CMK (cell line): ENCODE measurements around the gene MAP1LC3B2.
"Not testable (repeated sequence)": the region's sequence is repeated elsewhere in the genome, so short reads cannot be mapped to it uniquely, and the experiment has no call there.

Source experiments
- DNase-seq: peaks from one replicate; pipeline ENCODE4 v3.0.0-alpha.2; 2010; ENCODE audit warnings: low read depth

Gene MAP1LC3B2

DNA sequence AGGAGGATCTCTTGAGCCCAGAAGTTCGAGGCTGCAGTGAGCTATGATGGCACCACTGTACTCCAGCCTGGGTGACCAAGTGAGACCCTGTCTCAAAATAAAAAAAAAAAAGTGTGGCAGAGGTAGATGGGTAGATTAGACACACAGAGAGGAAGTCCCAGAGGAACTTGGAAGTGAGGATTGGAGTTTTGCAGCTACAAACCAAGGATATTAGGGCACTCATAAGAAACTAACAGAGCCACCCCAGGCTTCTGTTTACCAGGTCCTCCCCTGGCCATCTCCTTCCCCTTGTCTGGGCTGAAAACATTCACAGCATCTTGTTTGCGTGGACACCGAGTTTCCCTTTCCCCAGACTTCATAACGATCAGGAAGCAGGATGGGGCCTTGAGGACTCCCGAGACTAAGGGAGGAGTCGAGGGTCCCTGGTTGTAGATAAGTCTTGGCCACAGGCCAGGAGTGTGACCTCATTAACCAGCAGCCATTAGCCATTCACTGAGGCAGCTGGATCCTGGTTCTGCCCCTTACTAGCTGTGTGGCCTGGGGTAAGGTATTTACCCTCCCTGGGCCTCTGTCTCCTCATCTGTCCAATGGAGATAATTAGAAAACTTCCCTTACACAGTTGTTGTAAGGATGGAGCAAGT, 2.1 kb downstream of the MAP1LC3B2 start:
- DNase-seq = peak; percentile 82

DNA sequence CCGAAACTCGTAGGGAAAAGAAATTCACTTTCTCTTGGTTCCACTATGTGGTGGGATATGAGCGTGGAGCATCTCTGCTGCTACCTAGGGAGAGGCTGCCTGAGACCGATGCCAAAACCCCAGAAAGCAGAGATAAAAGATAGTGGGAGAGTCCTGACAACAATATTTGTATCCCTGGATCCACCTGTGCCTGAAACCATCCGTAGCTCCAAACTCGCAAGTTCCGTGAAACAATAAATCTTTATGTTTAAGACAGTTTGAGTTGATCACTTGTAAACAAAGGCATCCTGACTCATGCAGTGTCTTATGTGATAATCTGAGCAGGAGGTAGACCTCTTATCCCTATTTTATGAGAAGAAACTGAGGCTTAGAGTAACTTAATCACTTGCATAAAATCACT, 2.9 kb downstream of the MAP1LC3B2 start:
- DNase-seq = no peak

DNA sequence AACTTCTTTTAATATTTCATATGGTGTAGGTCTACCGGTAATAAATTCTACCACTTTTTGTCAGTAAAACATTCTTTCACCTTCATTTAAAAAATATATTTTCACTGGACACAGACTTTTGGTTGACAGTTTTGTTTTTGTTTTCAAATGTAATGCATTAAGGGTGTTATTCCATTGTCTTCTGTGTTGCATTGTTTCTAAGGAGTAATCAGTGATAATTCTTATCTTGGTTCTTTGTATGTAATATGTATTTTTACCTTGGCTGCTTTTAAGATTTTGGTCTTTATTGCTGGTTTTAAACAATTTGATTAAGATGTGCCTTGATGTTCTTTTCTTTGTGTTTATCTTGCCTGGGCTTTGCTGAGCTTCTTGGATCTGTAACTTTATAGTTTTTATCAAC, 4.1 kb downstream of the MAP1LC3B2 start:
- no peak for DNase-seq

DNA sequence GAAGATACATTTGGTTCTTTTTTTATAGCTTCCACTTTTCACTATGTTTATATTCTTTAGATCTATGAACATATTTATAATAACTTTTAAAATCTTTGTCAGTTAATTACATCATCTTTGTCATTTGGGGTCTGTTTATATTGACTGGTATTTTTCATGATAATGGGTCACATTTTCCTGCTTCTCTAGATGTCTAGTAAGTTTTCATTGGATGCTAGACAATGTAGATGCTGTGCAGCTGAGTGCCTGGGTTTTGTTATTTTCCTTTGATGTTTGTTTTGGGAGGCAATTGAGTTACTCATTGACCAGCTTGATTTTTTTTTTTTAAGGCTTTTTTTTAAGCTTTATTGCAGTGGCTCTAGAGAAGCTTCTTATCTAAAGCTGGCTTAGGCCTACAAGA, 4.9 kb downstream of the MAP1LC3B2 start:
- no peak for DNase-seq

DNA sequence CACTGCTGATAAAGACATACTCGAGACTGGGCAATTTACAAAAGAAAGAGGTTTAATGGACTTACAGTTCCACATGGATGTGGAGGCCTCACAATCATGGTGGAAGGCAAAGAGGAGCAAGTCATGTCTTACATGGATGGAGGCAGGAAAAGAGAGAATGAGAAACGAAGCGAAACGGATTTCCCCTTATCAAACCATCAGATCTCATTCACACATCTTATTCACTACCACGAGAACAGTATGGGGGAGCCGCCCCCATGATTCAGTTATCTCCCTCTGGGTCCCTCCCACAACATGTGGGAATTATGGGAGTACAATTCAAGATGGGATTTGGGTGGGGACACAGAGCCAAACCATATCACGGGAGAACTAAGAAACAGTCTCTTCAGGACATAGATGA, 6.0 kb downstream of the MAP1LC3B2 start:
- DNase-seq = not testable (repeated sequence)

DNA sequence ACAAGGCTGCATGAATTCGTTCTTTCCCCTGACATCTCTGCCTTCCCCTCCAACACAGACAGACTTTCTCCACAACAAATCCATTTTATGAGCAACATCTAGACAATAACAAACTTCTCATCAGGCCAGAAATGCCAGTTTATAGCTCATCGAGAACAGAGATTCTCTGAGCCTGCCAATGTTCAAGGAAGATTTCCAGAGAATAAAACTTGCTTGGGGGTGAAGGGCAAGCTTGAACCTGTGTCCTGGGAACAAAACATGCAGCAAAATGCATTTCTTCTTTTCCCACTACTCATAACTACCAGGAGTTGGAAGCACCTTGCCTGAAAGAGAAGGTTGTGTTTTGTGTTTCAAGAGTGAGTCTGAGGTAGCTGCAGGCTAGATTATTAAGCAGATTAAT, 6.8 kb downstream of the MAP1LC3B2 start:
- no peak for DNase-seq

DNA sequence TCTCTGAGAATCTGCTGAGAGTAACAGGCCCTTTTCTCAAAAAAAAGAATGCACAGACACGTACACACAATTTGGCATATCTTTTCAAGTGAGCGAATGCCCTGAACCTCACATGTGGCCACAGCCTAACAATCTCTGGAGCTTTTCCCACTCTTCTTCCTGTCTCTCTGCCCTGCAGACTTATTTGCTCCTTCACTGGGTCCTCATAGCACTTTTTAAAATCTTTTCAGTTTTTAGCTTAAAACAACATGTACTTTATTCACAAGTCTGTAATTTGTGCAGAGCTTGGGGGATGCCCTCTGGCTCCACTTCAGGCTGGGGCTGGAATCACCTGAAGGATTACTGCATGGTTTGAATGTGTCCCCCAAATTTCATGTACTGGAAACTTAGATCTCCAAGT, 9.0 kb downstream of the MAP1LC3B2 start:
- no peak for DNase-seq

DNA sequence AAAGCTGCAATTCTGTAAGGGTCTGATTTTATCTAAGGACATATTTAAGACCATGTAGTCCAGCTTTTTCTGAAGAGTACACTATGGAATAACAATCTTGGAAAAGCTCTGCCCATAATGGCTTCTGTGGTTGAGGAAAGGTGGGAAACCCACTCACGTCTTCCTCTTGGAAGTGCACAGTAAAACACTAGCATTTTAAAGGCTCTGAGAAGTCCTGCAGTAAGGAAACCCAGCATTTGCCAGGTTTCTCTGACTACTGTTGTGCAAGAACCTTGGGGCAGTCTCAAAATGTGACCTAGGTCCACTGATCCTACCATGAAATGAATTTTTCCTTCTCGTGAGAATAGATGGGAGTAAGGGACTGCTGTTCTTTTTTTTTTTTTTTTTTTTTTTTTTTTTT, 11.9 kb downstream of the MAP1LC3B2 start:
- no peak for DNase-seq

DNA sequence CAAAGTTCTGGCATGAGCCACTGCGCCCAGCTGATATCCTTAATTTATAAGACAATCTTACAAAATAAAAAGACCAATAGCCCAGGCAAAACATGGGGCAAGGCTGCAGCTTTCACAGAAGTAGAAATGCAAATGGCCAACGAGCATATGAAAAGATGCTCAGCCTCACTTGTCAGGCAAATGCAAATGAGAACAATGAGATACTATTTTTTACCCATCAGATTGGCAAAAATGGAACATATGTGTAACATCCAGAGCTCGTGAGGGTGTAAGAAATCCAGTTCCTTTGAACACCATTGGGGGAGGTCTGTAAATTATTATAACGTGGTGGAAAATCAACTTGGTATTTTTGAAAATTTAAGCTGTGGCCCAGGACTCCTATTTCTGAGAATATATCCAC, 14.6 kb downstream of the MAP1LC3B2 start:
- no peak for DNase-seq

DNA sequence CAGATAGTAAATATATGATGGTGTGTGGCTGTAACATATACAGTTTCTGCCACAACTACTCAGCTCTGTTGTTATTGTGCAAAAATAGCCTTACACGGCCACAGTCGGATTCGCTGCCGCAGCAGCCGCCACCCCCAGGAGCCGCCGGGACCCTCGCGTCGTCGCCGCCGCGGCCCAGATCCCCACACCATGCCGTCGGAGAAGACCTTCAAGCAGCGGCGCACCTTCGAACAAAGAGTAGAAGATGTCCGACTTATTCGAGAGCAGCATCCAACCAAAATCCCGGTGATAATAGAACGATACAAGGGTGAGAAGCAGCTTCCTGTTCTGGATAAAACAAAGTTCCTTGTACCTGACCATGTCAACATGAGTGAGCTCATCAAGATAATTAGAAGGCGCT, 16.6 kb downstream of the MAP1LC3B2 start:
- not testable (repeated sequence) for DNase-seq

DNA sequence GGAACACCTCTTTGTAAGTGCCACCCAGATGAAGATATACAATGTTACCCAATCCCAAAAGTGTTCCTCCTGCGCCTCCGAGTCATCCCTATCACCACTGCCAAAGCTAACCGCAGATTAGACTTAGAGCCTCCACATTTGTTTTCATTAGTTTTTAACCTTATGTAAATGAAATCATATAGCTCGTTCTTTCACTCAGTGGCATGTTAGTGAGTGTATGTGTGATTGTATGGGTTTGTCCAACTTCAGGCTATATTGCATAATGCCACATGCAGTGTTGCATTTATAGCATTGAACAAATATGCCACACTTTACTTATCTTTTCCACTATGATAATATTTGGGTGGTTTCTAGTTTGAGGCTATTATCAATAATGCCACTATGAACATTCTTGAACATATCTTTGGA, 18.0 kb downstream of the MAP1LC3B2 start:
- DNase-seq = no peak

DNA sequence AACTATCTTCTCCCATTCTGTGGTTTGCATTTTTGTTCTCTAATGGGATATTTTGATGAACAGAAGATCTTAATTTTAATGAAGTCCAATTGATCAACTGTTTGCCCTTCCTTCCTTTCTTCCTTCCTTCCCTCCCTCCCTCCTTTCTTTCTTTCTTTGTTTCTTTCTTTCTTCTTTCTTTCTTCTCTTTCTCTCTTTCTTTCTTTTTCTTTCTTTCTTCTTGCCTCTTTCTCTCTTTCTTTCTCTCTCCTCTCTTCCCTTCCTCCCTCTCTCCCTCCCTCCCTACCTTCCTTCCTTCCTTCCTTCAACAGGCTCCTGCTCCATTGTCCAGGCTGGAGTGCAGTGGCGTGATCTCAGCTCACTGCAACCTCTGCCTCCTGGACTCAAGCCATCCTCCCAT, 18.9 kb downstream of the MAP1LC3B2 start:
- DNase-seq = no peak

DNA sequence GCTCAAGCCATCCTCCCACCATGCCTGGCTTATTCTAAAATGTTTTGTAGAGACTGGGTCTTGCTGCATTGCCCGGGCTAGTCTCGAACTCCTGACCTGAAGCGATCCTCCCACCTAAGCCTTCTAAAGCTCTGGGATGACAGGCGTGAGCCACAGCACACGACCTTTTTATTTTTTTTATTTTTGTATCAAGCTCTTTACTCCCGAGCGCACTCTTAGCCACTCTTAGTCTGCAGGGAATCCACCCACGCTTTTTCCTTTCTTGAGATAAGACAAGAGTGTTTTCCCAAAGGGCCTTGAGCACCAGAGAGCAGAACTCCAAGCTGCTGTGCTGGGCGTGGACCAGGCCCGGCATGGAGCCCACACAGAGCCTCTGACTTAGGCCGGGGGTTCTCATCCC, 23.4 kb downstream of the MAP1LC3B2 start:
- DNase-seq = no peak

DNA sequence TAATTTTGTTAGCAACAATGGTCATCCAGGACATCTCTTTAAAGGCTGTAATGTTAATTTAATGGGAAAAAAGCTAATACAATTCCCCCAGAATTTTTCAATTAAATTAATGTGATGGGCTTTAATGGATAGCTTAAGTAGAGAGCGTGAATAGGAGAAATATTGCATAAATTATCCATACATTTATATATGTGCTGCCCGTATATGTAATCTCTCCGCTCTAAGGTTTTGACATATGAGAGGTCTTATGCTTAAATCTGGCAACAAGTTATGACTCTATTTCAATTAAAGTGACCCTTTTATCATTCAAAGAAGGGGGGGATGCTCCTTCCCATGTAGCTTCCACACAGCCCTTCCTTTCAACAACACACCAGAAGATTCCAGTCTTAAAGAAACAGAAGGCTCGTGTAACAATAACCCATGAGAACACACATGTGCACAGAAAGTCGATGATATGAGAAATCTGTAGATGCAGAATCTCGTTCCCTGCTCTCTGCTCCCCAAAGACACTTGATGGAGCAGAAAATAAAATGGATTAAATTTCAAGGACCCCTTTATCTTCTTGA, 24.0 kb downstream of the MAP1LC3B2 start:
- no peak for DNase-seq

DNA sequence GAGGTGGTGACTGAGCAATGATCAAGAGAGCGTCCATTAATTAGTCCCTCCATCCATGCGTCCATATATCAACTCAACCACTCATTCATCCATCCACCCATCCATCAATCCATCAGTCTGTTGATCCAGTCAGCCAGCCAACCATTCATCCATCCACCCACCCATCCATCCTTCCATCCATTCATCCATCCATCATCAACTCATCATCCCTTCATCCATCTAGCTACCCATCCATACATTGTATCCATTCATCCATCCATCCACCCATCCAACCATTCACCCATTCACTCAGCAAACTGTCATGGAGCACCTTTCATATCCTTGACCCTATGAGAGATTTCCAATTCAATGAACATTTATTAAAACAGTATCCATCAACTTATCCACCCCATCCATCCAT, 28.1 kb downstream of the MAP1LC3B2 start:
- no peak for DNase-seq

DNA sequence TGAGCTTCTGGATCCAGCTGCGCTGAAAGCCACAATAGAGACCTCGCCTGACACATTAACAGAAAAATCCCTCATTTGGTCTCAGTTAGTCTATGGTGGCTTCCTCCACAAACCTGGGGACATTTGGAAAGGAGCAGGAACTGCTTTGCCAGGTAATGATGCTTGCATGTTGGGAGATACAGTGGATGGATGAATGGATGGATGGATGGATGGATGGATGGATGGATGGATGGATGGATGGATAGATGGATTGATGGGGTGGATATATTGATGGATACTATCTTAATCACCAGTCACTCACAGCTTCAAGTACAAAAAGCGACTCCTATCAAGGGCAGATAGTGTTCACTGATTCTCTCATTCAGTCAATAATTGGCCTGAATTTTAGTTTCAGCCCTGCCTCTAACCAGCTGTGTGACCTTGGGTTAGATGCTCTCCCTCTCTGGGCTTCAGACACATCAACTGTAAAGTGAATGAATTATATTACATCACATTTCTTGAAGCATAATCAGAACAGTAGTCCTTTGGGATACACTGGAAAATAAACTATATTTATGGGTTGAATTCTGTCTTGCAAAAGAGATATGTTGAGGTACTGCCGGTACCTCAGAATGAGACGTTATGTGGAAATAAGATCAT, 29.3 kb downstream of the MAP1LC3B2 start:
- no peak for DNase-seq

DNA sequence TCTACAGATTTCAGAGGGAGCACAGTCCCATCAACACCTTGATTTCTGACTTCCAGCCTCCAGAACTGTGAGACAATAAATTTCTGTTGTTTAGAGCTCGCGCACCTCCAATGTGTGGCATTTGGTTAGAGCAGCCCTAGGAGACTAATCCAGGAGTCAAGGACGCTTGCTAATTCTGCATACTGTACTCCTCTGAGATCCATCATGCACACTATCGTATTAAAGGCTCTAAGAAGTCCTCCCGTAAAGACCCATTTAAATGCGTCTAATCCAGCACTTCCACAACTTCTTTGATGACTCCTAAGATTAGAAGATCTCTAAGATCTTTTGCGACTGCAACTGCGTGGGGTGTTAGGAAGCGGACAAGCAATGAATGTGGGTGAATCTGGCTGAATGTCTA, 30.4 kb downstream of the MAP1LC3B2 start:
- no peak for DNase-seq

DNA sequence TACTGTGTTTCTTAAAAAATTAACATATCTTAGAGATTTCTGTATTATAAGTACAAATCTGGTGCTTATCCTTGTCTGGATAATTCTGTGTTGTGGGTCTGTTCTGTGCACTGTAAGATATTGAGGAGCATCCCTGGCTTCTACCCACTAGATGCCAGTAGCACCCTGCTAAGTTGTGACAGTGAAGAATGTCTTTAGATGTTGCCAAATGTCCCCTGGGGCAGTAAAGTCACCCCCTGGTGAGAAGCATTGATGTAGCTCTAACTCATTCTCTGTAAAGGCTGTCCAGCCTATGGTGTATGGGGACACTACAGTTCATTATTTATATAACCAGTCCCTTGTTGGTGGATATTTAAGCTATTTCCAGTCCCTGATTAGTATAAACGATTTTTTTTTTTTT, 31.4 kb downstream of the MAP1LC3B2 start:
- DNase-seq = no peak

DNA sequence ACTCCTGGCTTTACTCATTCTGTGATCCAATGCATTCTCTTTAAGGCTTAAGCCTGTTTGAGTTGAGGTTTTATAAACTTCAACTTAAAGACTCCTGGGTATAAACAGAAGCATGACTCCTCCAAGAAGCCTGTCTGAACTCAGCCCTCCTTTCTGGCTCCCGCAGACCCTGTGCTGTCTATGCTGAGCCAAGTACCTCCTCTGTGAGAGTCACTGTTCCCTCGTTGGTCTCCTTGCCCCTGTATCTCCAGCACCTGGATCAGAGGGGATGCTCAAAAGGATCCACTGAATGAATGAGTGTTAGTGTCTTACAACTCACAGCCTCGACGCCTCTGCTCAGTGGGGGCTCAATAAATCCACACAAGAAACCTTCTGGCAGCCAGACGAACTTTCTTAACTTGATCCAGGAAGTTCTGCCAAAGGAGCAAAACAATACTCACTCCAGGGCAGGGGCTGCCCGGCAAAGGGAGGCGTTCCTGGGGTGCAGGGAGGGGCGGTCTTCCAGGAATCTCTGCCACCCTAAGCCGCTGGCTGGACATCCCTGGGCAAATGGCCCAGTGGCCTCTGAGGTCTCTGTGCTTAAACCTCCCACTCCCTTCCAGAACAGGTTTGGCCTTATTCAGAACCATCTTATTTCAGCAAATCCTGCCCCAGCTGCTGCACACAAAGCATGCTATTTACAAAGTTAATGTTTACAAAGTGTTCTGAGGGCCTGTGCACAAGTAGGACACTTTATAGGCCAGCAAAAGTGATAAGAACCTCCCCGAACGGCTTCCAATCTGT, 32.9 kb downstream of the MAP1LC3B2 start:
- DNase-seq = no peak

DNA sequence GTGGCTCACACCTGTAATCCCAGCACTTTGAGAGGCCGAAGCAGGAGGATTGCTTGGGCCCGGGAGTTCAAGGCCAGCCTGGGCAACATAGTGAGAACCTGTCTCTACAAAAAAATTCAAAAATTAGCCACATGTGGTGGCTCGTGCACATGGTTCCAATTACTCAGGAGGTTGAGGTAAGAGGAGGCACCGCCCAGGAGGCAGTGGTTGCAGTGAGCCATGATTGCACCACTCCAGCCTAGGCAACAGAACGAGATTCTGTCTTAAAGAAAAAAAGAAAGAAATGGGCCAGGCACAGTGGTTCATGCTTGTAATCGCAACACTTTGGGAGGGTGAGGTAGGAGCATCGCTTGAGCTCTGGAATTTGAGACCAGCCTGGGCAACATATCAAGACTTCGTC, 33.5 kb downstream of the MAP1LC3B2 start:
- no peak for DNase-seq

DNA sequence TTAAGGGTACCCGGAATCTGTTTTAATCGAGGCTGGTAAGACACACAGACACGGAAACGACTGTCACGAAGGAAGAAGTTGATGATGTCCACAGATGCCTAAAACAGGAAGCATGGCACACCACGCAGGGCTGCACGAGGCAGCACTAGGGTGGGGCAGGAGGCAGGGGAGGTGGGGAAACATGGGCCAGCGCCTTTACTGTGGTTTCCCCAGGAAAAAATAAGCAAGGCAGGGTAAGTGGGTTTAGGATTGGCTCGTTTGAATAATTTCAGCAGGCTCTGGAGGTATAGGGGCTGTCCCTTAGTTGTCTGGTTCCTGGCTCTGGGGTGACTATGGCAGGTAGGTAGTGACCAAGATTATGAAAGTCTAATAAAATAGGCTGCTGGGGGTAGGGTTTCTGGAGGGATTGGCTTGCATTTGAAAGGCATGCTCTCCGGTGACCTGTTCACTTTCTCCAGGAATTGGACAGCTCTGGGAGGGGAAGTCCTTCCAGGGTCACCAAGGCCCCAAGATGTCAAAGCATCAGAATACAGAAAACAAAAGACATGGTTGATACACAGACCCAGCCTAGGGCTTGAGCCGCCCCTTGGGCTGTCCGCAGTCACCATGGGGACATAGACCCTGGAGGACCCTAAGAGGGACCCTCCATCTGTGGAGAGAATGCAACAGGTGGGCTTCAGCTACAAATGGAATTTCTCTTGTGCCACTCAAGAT, 35.3 kb downstream of the MAP1LC3B2 start:
- DNase-seq = peak; percentile 24

DNA sequence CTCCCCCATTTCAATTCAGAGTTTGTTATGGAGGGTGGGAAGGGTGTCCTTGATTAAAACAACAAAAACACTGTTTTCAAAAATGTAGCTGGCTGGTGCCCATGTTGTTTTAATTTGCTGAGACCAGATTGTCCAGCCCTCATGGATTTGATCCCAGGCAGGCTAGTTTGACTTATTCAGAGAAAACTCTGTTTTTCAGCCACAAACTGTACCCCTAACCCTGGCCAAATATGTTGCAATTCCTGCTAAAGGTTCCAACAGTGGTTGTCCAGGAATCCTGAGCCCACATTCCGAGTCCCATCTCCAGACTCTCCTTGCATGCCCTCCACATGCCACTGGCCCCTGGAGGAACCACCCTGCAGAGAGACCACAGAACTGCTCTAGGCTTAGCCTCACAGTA, 36.0 kb downstream of the MAP1LC3B2 start:
- DNase-seq = no peak
